ENCODE data around the gene SIGLEC1. TPM values are rescaled to one million over a fixed set of nuclear protein-coding genes. Genes with fewer than 3 reads are reported as not detected.
A peak's percentile ranks its signal among the peaks of the same experiment; 100 is the strongest.

SIGLEC1 gene
- total and polyA plus RNA-seq, 2 of the 8 experiments (the other 6 are each of a cell fraction or from before 2014, with no cell fraction given): 0.02 TPM; not detected in 1

GRCh38 chr20:3687655-3688054 is 24.7 kb downstream of the SIGLEC1 start:
- H3K56ac ChIP-seq (replicated peaks; ENCODE audit: insufficient read length, low read depth, low read length): no peak overlapping the region
- H3K4ac ChIP-seq (replicated peaks; ENCODE audit: insufficient read length, low read depth, low read length): no peak overlapping the region
- H3K4me2 ChIP-seq (ENCODE audit: insufficient read depth in 1 of 2, low read depth in 2 of 2, low read length in 2 of 2): no peak overlapping the region
- H3K9me3 ChIP-seq (ENCODE audit: insufficient read depth in 2 of 2, low read depth in 1 of 2, low read length in 1 of 2): no peaks in the 10 kb centered on the region
- H3K23me2 ChIP-seq (ENCODE audit: low read depth, low read length): no peaks in the 10 kb centered on the region
- FAIRE-seq: peak; percentile 80
- no peaks in the 10 kb centered on the region for H3K79me2 ChIP-seq (ENCODE audit: control insufficient read depth in 1 of 2, insufficient read depth in 2 of 2, low read length in 2 of 2)
- peaks cover 3 to 10% (median 4%) of the 10 kb centered on the region in 4 experiments for H3K4me1 ChIP-seq (replicated peaks in 1 of 4; ENCODE audit: control insufficient read depth in 3 of 4, insufficient read depth in 4 of 4, low read length in 3 of 4)
- H3K18ac ChIP-seq (ENCODE audit: extremely low read depth, low read length): no peak overlapping the region
- ChIA-PET CTCF (ENCODE audit: partially characterized antibody) (interaction anchor here (1.1 to 45.1 kb wide), 9 partner anchors 1 to 81 kb away, joined by 4 to 1432 read pairs (median 7); partner anchors contain the start of genes ADAM33 and SIGLEC1), POLR2A (ENCODE audit: partially characterized antibody) (interaction anchor here (1.3 kb wide), 1 partner anchor 17 kb away, joined by 3 read pairs; no protein-coding TSS in a partner anchor)
- no peak overlapping the region for H2BK5ac ChIP-seq (ENCODE audit: low read depth, low read length)
- no peak overlapping the region for H3K9ac ChIP-seq (replicated peaks in 1 of 4; ENCODE audit: extremely low read depth in 1 of 4, low read depth in 3 of 4, low read length in 3 of 4)
- no peak overlapping the region for H2BK15ac ChIP-seq (ENCODE audit: low read length)
- no peak overlapping the region for H2BK20ac ChIP-seq (ENCODE audit: low read length)
- no peak overlapping the region for H2AK5ac ChIP-seq (ENCODE audit: low read depth, low read length)
- no peak for DNase-seq (ENCODE audit: low read depth in 1 of 2, low spot score in 2 of 2)
- H4K5ac ChIP-seq (ENCODE audit: insufficient read length, low read depth, low read length): peak overlapping the region; percentile 3
- no peak overlapping the region for H2BK120ac ChIP-seq (replicated peaks; ENCODE audit: low read depth, low read length)
- H3K4me3 ChIP-seq (ENCODE audit: extremely low read depth in 1 of 4, insufficient read depth in 2 of 4, low read depth in 3 of 4, low read length in 4 of 4): no peak overlapping the region
- H4K91ac ChIP-seq (replicated peaks; ENCODE audit: insufficient read length, low read length): no peak overlapping the region
- H2BK12ac ChIP-seq (ENCODE audit: low read depth, low read length): no peak overlapping the region
- H4K8ac ChIP-seq (ENCODE audit: extremely low read depth, insufficient read depth, low read length): no peak overlapping the region
- H2AFZ ChIP-seq (ENCODE audit: low read length): peak overlapping the region; percentile 47; the same call in 1 of the 2 replicates
- H3K79me1 ChIP-seq (ENCODE audit: low read depth, low read length): no peaks in the 10 kb centered on the region
- no peak overlapping the region for H3K14ac ChIP-seq (ENCODE audit: insufficient read length)
- 76% methylated on average over 2 of the region's 2 CpGs; no CpG with 5 or more reads in 1 of the 2 experiments for WGBS, 2 experiments (ENCODE audit: extremely low coverage in 1 of 2, insufficient coverage in 1 of 2, insufficient read length in 1 of 2, insufficient replicate concordance in 2 of 2, low coverage in 1 of 2, low lambda C conversion rate in 2 of 2, missing lambda C conversion rate in 1 of 2)
- H3K27ac ChIP-seq (ENCODE audit: low read depth, low read length): no peak overlapping the region
- H3K23ac ChIP-seq (ENCODE audit: insufficient read length): no peak overlapping the region
- peaks cover 0 to 9% (median 1%) of the 10 kb centered on the region in 4 experiments; a peak in 3 of 7 replicates for H3K27me3 ChIP-seq (replicated peaks in 1 of 4; ENCODE audit: control insufficient read depth in 3 of 4, extremely low read depth in 1 of 4, insufficient read depth in 3 of 4, low read length in 3 of 4)
- H3K36me3 ChIP-seq (ENCODE audit: control insufficient read depth in 2 of 4, insufficient read depth in 4 of 4, low read length in 3 of 4): no peaks in the 10 kb centered on the region
- H4K20me1 ChIP-seq (replicated peaks in 1 of 2; ENCODE audit: control insufficient read depth in 1 of 2, insufficient read depth in 2 of 2, low read length in 2 of 2): no peaks in the 10 kb centered on the region
- peak; percentile 91 for TF ChIP-seq USF2 (IDR thresholded peaks at IDR 0.05; ENCODE audit: low read length)
- 0 out of 2 replicates have a peak, but pooled peaks have one; percentile 41 for TF ChIP-seq ATF3 (IDR thresholded peaks at IDR 0.05; ENCODE audit: insufficient read depth, low read depth, low read length)
- peak; percentile 78 for TF ChIP-seq SIX5 (IDR thresholded peaks at IDR 0.05; ENCODE audit: low read depth, low read length)
- peak; percentile 63; the same call in 1 of the 2 replicates for TF ChIP-seq CHD2 (IDR thresholded peaks at IDR 0.05; ENCODE audit: low read length)
- no peak for TF ChIP-seq POU5F1 (IDR thresholded peaks at IDR 0.05; ENCODE audit: low read depth, low read length)
- TF ChIP-seq RXRA (IDR thresholded peaks at IDR 0.05; ENCODE audit: insufficient read depth, low read depth, low read length): no peak
- no peak for TF ChIP-seq RAD21 (IDR thresholded peaks at IDR 0.05 in 1 of 2, conservative IDR thresholded peaks at IDR 0.05 in 1 of 2; ENCODE audit: low read depth in 2 of 2, low read length in 2 of 2)
- TF ChIP-seq, protein P1, sequence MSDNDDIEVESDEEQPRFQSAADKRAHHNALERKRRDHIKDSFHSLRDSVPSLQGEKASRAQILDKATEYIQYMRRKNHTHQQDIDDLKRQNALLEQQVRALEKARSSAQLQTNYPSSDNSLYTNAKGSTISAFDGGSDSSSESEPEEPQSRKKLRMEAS (IDR thresholded peaks at IDR 0.05): no peak
- no peak for TF ChIP-seq KDM1A (IDR thresholded peaks at IDR 0.05; ENCODE audit: borderline replicate concordance, low read length)
- TF ChIP-seq SP2 (IDR thresholded peaks at IDR 0.05; ENCODE audit: low read length): no peak
- no peak for TF ChIP-seq NRF1 (IDR thresholded peaks at IDR 0.05; ENCODE audit: low read depth, low read length)

Measured in H1 (cell line).